Stimulated activated CD4-positive, alpha-beta T cell treated with anti-CD3 and anti-CD28 coated beads, Interleukin-15, amount 100 ng/mL, for 1 hour (primary cell): ENCODE results near the gene NUFIP2.
A peak's percentile ranks its signal among the peaks of the same experiment; 100 is the strongest.
"Not testable (repeated sequence)": the region's sequence is repeated elsewhere in the genome, so short reads cannot be mapped to it uniquely, and the experiment has no call there.

Experiments
- DNase-seq, 2 donors: peaks; one replicate each; pipeline ENCODE4 v3.0.0-alpha.2; 2020; ENCODE audit warnings: low read depth in 1 of 2, low spot score in 1 of 2

The NUFIP2 gene, protein sequence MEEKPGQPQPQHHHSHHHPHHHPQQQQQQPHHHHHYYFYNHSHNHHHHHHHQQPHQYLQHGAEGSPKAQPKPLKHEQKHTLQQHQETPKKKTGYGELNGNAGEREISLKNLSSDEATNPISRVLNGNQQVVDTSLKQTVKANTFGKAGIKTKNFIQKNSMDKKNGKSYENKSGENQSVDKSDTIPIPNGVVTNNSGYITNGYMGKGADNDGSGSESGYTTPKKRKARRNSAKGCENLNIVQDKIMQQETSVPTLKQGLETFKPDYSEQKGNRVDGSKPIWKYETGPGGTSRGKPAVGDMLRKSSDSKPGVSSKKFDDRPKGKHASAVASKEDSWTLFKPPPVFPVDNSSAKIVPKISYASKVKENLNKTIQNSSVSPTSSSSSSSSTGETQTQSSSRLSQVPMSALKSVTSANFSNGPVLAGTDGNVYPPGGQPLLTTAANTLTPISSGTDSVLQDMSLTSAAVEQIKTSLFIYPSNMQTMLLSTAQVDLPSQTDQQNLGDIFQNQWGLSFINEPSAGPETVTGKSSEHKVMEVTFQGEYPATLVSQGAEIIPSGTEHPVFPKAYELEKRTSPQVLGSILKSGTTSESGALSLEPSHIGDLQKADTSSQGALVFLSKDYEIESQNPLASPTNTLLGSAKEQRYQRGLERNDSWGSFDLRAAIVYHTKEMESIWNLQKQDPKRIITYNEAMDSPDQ

DNA sequence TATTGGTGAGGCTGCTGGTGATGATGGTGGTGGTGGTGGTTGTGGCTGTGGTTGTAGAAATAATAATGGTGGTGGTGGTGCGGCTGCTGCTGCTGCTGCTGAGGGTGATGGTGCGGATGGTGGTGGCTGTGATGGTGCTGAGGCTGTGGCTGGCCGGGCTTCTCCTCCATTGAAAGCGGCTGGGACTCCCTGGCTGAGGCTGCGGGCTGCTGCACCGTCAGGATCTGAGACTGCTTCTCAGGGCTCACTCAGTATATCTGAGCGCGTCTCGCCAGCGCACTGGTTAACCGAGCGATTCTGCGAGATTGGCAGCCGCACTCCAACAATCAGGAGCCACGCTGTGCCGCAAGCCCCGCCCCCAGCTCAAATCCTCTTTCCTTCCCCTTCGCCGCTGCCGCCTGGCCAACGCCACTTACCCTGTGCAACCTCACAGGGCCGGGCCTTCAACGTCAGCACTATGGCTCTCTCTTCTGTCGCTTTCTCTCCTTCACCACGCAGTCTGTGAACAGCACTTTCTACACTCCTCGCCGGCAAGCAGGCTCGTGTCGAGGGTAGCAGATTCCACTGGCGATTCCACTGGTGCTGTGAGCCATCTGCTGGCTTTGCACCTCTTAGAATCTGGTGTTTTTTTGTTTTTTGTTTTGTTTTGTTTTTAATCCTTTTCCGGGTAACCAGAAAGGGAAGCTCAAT, at the start of gene NUFIP2:
TSS of gene NUFIP2 (minus strand) at position 259 of the 690 bp plus-strand sequence. CDS start at position 170, 89 bp downstream.
- DNase-seq, result peak; percentile 96

DNA sequence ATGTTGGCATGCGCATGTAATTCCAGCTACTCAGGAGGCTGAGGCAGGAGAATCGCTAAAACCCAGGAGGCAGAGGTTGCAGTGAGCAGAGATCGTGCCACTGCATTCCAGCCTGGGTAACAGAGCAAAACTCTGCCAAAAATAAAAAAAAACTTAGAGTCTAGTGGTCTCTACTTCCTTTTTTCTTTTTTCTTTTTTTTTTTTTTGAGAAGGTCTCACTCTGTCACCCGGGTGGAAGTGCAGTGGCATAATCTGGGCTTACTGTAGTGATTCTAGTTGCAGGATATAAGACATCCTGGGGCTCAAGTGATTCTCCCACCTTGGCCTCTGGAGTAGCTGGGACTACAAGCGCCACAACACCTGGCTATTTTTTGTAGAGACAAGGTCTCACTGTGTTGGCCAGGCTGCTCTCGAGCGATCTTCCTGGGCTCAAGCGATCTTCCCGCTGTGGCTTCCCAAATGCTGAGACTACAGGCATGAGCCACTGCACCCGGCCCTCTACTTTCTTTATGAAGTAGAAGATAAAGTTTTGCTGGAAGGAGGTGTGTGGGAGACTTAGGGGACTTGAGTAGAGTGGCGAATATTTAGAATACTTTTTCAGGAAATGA, 48.3 kb upstream of the NUFIP2 start:
- no peak for DNase-seq

DNA sequence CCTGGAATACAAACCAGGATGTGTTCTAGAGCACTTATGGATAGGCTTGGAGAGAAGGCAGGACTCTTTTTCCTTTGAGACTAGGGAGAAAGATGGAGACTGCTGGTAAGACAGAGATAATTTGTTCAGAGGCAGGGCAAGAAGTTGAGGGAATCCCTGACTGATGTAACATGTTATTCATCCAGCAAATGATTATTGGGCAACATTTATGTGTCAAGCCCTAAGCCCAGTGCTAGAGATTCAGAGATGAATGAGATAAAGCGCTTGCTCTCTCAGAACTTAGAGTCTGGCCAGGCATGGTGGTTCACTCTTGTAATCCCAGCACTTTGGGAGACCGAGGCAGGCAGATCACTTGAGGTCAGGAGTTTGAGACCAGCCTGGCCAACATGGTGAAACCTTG, 47.8 kb upstream of the NUFIP2 start:
- no peak for DNase-seq

DNA sequence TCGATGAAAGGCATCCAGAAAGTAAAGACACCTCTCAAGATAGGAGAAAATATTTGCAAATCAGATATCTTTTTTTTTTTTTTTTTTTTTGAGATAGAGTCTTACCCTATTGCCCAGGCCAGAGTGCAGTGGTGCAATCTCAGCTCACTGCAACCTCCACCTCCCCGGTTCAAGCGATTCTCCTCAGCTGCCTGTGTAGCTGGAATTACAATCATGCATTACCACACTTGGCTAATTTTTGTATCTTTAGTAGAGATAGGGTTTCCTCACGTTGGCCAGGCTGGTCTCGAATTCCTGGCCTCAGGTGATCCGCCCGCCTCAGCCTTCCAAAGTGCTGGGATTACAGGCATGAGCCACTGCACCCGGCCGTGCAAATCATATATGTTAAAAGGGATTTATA, 45.1 kb upstream of the NUFIP2 start:
- not testable (repeated sequence) for DNase-seq

DNA sequence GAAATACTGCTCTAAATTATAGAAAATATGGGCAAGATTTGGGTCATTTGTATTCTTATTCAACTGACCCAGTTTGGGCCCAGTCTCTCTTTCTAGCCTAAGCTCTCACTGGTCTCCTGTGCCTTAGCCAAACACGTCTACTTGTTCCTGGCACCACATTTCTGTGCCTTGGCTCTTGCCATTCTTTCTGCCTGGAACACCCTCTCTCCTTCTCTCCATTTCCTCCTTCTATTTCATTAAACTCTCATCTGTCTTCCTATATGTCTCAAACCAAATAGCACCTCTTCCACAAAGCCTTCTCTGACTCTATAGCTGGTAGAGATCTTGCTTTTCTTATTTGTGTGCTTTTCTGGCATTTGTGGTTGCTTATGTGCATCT, 37.7 kb upstream of the NUFIP2 start:
- DNase-seq, result no peak

DNA sequence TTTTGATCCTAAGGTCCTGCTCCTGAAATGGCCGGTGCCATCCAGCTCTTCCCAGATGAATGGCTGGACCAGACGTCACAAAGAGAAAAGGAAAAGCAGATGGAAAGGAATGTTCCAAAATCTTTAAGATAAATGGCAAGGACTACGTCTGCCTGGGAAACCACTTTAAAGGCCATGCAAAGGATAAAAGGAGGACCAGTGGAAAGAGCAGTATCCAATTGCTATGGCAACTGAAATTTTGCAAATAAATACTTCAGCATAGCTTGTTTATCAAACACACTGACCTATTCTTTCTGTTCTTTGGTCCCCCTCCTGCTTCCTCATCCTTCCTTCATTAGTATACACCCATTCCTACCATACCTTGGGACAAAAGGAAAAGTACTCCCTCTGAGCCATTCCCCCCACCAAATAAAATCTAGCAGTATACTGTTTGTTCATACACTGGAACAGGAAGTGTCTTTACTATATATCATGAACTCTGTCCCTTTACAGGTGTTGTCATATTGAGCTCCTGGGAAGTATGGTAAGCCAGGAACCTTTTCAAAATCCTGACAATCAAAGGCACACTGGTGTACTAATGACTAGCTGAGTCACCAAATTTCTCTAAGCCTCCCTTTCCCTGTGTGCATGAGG, 37.2 kb upstream of the NUFIP2 start:
- no peak for DNase-seq

DNA sequence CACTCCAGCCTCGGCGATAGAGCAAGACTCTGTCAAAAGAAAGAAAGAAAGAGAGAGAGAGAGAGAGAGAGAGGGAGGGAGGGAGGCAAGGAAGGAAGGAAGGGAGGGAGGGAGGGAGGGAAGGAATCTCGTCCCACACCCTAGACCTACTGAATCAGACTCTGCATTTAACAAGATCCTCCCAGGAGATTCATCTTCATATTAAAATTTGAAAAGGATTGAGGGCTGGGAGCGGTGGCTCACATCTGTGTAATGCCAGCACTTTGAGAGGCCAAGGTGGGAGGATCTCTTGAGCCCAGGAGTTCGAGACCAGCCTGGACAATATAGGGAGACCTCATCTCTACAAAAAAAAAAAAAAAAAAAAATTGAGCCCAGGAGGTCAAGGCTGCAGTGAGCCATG, 33.5 kb upstream of the NUFIP2 start:
- DNase-seq, result no peak

DNA sequence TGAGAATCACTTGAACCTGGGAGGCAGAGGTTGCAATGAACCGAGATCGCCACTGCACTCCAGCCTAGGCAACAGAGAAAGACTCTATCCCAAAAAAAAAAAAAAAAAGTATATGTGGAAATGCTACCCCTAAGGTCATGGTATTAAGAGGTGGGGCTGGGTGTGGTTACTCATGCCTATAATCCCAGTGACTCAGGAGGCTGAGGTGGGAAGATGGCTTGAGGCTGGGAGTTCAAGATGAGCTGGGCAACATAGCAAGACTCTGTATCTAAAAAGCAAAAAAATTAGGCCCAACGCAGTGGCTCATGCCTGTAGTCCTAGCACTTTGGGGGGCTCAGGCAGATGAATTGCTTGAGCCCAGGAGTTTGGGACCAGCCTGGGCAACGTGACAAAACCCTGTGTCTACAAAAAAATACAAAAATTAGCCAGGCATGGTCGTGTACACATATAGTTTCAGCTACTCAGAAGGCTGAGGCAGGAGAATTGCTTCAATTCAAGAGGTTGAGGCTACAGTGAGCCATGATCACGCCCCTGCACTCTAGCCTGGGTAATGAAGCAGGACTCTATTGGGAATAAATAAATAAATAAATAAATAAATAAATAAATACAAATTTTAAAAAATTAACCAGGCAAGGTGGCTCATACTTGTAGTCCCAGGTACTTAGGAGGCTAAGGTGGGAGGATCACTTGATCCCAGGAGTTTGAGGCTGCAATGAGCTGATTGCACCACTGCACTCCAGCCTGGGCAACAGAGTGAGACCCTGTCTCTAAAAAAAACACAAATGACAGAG, 32.3 kb upstream of the NUFIP2 start:
- DNase-seq, result no peak

DNA sequence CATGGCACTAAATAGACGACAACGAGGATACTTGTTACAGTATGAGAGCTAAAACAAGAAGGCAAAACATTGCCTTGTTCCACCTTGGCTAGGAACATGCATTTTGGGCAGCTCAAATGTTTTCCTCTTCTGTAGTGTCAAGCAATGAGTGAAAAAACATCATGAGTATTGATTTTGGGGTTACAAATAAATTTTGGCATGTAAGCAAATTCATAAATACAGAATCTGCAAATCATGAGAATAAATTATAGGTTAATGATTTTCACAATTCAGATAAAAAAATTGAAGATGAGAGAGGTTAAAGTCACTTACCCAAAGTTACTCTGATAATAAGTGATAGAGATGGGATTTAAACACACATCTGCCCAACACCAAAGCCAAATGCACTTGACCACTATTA, 28.4 kb upstream of the NUFIP2 start:
- DNase-seq, result no peak

DNA sequence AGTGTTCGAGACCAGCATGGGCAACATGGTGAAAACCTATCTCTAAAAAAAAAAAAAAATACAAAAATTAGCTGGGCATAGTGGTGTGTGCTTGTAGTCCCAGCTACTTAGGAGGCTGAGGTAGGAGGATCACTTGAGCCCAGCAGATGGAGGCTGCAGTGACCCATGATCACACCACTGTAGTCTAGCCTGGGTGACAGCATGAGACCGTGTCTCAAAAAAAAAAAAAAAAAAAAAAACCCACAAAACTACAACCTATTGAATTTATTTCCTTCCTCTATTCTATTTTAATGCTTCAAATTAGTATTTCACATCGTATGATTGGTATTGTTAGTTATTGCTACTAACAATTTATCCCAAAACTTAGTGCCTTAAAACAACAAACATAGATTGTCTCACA, 9.4 kb upstream of the NUFIP2 start:
- DNase-seq, result no peak

DNA sequence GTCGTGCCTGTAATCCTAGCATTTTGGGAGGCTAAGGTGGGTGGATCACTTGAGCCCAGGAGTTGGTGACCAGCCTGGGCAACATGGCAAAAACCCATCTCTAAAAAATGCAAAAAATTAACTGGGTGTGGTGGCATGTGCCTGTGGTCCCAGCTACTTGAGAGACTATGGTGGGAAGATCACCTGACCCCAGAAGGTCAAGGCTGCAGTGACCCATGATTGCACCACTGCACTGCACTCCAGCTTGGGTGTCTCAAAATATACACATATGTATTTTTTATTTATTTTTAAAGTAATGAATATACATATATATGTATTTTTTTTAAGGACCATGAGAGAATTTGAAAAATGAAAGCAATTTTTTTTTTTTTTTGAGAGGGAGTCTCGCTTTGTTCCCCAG, 5.1 kb upstream of the NUFIP2 start:
- no peak for DNase-seq

DNA sequence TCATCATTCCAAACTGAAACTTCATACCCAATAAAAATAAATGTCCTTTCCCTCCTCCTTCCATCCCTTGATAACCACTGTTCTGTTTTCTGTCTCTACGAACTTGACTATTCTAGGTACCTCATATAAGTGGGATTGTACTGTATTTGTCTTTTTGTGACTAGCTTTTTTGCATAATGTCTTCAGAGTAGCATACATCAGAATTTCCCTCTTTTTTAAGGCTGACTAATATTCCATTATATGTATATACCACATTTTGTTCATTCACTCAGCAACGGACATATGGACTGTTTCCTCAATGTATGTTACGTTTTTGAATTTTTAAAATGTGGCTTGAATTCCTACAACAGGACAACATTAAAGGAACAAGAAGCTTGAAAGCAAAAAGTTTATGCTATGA, 1.5 kb upstream of the NUFIP2 start:
- DNase-seq, result no peak

DNA sequence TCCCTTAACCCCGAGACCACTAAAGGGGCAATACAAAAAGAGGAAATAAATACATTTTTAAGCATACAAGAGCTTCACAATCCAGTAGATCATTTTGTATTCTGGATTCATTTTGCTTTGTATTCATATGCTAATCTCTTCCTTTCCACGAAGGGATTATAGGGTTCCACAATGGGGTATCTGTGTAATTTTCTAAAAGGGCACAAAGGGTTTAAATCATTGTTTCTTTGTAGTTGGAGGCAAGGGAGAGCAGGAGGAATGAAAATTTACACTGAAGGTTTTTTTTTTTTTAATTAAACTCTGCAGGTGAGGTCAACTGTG, 592 bp upstream of the NUFIP2 start:
- no peak for DNase-seq

DNA sequence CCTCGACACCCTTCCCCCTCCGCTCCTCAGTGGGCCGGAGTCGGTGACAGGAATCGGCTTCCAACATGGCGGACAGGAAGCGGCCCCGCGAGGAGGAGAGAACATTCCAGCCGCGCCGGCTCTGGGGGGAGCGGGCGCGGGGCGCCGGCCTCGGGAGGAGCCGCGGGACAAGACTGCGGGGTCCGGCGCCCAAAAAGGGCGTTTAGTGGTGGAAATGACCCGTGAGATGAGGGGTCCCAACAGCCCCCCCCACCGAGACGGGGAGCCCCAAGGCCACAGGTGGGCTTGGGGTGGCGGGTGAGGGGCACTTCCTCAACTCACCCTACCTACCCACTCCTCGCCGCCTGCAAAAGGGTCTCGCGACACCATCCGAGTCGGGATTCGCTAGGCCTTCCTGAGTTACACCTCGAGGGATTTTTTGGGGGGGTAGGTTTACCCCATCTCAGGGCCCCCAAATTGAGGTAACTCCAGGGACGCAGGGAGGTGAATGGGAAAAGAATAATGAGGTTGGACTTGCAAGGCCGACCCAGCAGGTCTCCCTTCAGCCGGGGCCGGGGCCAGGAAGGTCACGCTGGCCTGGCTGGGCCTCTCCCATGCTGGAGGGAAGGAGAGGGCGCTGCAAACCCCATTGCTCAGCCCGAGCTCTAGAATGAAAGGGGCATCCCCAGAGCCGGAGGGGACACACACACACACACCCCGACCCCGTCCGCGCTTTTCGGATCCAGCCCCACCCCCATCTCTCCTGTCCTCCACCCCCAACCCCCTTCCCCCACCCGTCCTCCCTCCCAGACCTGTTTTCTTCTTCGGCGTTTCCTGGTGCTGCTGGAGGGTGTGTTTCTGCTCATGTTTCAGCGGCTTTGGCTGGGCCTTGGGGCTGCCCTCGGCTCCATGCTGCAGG, 707 bp downstream of the NUFIP2 start:
- DNase-seq, result peak; percentile 31 to 42

DNA sequence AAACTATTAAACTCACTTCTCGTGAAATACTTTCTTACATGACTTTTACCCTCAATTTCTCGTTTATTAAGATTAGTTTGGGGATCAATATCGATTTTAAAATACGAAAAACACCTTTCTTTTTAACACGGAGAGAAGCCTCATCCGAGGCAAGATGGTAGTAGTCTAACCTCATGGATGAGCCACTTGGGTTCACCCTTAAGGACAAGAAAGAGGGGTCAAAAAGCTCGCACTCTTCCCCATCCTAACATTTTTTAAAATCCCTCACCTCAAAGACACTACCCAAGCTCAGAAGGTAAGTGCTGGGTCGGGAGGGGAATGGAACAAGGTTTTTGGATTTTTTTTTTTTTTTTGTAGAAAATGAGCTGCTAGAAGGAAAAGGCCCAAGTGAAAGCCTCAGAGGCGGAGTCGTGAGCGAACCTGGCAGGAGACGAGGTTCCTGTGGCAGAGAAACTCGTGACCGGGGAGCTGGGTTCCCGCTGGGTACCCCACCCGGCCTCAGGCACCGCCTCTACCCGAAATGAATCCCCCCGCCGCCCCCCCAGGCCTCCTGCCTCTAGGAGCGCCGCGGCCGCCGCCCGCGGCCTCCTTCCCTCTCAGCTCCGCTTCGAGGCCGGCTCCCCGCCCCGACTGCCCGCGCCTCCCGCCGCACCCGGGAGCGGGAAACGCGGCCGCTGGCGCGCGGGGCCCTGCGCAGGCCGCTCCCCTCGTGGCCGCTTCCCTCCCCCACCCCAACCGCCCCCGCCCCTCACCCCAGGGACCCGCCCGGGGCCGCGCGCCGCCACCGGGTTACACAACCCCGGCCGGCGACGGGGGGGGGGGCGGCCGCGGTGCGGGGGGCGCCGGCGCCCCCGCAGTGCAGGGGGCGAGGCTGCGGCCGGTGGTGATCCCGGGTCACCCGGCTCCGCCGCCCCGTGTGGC, 1.6 kb downstream of the NUFIP2 start:
- DNase-seq, result peak; percentile 22 to 28

DNA sequence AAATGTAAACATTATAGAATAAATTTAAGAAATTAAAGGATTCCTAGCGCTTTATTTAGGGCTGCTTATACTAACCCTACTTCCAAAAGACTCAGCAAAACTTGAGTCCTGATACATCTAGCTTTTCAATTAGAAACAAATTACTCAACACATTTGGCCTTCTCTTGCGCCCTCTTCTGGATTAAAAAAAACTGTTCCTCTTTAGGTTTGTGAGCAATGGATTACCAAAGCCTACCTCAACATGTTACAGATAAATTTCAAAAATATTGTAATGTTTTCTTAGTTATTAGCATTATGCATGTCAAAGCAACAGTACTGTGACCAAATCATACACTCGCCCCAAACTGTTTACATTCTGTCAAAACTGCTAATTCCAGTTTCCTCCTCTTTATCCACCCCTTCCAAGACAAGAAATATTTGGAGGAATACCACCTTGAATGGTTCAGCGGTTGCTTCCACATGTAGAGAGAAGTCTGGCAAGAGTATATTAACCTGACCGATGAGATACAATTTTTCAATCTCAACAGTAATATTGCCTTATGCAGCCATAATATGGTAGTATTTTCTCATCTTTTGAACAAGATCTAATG, 2.7 kb downstream of the NUFIP2 start:
- DNase-seq, result no peak

DNA sequence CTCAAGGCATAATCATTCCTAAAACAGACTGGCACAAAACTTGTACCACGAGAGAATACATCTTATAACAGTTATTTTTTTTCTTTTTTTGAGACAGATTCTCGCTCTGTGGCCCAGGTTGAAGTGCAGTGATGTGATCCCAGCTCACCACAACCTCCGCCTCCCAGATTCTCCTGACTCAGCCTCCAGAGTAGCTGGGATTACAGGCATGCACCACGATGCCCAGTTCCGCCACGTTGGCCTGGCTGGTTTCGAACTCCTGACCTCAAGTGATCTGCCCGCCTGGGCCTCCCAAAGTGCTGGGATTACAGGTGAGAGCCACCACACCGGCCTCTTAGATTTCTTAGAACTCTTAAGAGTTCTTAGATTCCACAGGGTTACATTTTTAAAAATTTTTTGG, 4.1 kb downstream of the NUFIP2 start:
- DNase-seq, result no peak

DNA sequence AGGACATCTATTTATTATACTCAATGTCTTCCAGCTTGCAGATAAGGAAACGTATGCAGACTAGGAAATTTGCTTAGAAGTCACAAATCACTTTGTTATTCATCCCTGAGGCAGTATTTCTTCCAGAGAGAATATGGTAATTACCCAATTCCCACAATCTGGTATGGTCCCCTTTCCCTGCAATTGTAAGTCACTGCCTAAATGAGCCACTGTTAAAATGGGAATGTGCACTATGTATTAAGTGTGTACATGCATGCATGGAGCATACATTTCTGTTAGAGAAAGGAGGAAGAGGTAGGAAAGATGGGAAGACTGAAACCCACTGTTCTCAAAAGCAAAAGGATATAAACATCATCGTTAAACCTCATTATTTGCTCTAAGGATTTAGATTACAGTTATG, 10.0 kb downstream of the NUFIP2 start:
- no peak for DNase-seq
